GM18907 (cell line): Measurements from ENCODE around the gene PROKR2.

Source experiments
- ATAC-seq: cut with Tn5 transposase; IDR thresholded peaks from one replicate; pipeline ENCODE4 v1.9.1; 2021; ENCODE audit warnings: mild to moderate bottlenecking, moderate library complexity; ENCODE audit not compliant: unreplicated experiment

PROKR2 gene

DNA sequence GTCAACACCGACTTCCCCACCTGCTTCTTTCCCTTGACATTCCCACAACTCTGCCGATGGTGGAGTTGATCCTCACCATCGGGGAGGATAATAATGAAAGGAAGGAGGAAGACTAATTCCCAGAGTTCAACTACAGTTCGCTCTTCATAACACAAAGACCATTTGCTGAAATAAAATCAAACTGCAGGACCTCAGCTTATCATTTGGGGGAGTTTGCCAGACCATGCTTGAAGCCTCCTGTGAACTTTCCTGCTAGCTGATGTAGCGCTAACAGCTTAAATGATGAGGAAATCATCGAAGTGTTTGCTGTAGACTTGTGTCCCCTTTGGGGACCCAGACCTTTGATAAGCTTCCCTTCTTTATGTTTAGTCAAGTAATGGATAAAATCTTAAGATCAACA, 26.2 kb downstream of the PROKR2 start:
- no peak for ATAC-seq

DNA sequence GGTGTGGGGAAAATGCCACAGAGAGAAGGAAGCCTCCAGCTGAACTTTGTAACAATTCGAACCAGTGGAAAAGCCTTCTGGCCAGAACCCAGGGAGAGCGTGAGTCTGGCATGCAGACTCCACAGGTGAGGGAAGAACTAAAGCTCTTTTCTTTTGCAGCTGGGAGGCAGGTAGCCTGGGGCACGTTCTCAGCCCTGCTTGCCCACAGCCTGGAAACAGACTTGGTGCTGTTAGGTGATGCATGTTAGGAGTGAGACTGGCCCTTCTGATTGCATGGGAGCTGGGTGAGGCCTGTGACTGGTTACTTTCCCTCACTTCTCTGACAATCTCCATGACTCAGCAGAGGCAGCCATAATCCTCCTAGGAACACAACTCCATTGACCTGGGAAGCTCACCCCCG, 34.2 kb downstream of the PROKR2 start:
- ATAC-seq = no peak

DNA sequence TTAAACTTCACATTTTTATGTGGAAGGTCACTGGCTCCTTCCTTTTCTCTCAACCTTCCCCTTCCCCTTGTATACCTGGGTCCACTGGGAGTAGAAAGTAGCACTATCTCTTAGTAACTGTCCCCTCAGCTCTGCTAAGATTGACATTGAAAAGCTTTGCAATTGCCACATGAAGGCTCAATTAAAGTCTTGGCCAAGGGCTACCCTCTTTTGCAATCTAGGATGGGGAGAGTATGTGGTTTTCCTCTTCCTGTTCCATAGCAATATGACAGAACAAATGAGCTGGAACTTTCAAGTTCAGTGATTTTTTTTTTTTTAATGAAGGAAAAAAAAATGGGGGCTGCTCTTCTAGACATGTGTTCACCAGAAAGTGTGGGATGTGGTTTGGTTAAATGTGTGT, 37.1 kb downstream of the PROKR2 start:
- ATAC-seq = no peak

DNA sequence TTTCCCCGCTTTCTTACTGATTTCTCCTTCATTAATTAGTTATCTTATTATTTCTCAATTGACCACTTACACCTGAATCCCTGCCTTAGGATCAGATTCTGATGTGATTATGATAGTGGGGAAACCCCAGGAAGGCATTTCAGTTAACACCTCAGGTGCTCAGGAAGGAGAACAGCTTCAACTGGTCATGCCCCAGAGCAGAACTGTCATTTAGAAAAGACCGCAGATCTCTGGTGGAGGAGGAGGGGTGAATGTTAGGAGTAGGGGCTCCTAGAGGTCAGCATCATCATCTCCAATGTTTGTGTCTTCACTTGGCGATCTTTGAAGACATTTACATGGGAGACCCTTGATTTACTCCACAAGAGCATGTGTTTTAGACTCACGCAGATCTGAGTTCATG, 44.5 kb downstream of the PROKR2 start:
- no peak for ATAC-seq

DNA sequence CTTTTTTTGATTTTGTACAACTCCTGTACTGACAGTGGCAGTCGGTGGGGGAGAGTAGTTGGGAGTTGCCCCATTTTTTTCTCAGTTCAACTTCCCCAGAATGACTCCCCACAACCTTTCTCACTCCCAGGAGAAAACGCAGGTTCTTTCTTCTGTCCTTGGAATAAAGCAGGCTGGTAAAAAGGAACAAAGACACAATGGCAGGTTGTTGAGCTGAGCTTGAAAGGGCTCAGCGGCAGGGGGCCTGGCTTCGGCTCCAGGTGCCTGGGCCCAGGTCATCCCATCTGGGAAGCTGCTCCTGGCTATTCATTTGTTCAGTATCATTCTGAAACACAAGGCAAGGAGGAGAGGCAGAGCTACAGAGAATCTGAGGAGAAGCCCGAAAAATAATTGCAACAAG, 46.2 kb downstream of the PROKR2 start:
- no peak for ATAC-seq

DNA sequence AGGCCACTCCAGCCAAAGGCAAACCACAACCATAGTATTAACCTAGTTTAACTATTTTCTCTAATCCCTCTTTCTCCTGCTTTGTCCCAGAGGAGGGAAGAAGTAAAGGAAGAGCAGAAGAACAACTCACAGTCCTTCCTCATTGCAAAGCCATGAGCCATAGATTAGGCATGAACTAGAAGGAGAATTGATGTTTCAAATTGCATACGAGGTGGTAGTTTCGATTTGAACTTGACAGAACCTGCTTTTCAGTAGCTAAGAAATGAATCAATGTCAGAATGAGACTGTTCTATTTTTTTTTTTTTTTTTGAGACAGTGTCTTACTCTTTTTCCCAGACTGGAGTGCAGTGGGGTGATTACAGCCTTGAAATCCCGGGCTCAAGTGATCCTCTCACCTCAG, 48.3 kb downstream of the PROKR2 start:
- ATAC-seq = no peak

DNA sequence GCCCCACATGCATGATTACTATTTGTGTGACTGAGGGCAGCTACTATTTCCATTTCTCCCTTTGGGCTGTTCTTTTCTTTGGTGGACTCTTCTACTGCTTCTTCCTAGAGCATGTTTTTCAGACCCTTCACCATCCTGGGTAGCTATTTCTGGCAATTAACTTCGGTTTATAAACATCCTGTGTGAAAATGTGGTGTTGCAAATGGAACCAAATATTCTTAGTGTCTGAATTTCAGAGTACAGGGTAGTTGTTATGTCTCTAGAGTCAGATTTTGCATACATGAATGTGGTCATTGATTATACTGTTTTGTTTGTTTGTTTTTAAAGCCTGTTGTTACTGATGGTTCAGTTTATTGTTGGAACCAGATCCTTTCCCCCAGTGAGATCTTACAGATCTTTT, 49.7 kb downstream of the PROKR2 start:
- no peak for ATAC-seq
